Activated naive CD8-positive, alpha-beta T cell treated with anti-CD3 and anti-CD28 coated beads, Interleukin-2, amount 50 U/mL, for 16 hours (primary cell): ENCODE data around the gene IPO7.
"Not testable (repeated sequence)": the region's sequence is repeated elsewhere in the genome, so short reads cannot be mapped to it uniquely, and the experiment has no call there.

Experiments used
- DNase-seq: peaks from one replicate; pipeline ENCODE4 v3.0.0-alpha.2; 2020; ENCODE audit warnings: low read depth, low spot score

The IPO7 gene

GRCh38 chr11:9384535-9385326, at the start of gene IPO7:
IPO7 (plus strand) TSS chr11:9384652; CDS start chr11:9384764, 112 bp downstream.
- peak; percentile 81 for DNase-seq

- DNase-seq, result no peak
Measured at GRCh38 chr11:9341638-9342178, 42.7 kb upstream of the IPO7 start.

- DNase-seq, result no peak
Measured at GRCh38 chr11:9344061-9344680, 40.3 kb upstream of the IPO7 start.

- no peak for DNase-seq
Measured at GRCh38 chr11:9347100-9347499, 37.4 kb upstream of the IPO7 start.

- not testable (repeated sequence) for DNase-seq
Measured at GRCh38 chr11:9347779-9348178, 36.7 kb upstream of the IPO7 start.

GRCh38 chr11:9351321-9351881, 33.1 kb upstream of the IPO7 start:
- DNase-seq, result no peak

- DNase-seq, result no peak
Measured at GRCh38 chr11:9357041-9357440, 27.4 kb upstream of the IPO7 start.

GRCh38 chr11:9360862-9361622, 23.4 kb upstream of the IPO7 start:
- DNase-seq, result not testable (repeated sequence)

GRCh38 chr11:9362393-9362863, 22.0 kb upstream of the IPO7 start:
- no peak for DNase-seq

GRCh38 chr11:9363954-9364912, 20.2 kb upstream of the IPO7 start:
- DNase-seq, result peak; percentile 58

- no peak for DNase-seq
Measured at GRCh38 chr11:9367551-9367950, 16.9 kb upstream of the IPO7 start.

- no peak for DNase-seq
Measured at GRCh38 chr11:9377036-9377435, 7.4 kb upstream of the IPO7 start.

- DNase-seq, result no peak
Measured at GRCh38 chr11:9379041-9379440, 5.4 kb upstream of the IPO7 start.

GRCh38 chr11:9380773-9381172, 3.7 kb upstream of the IPO7 start:
- no peak for DNase-seq

GRCh38 chr11:9385327-9385899, 961 bp downstream of the IPO7 start:
- DNase-seq, result no peak

- DNase-seq, result no peak
Measured at GRCh38 chr11:9386086-9386485, 1.6 kb downstream of the IPO7 start.

- DNase-seq, result no peak
Measured at GRCh38 chr11:9386901-9387300, 2.4 kb downstream of the IPO7 start.

- no peak for DNase-seq
Measured at GRCh38 chr11:9396310-9396709, 11.9 kb downstream of the IPO7 start.

GRCh38 chr11:9396752-9397151, 12.3 kb downstream of the IPO7 start:
- DNase-seq, result no peak
